K562 (cell line): ENCODE measurements around the gene SLC13A3. TPM values are rescaled to one million over a fixed set of nuclear protein-coding genes. Genes with fewer than 3 reads are reported as not detected.

Experiments
- ATF1 ChIP-seq, 2 experiments: fragments of 450-650 bp in 1 of 2; IDR thresholded peaks; 2 replicates each; pipeline ENCODE4 v1.6.1; 2016; ENCODE audit warnings: missing compliant biosample characterization in 1 of 2, missing genetic modification characterization in 1 of 2
- CBFA2T2 ChIP-seq: fragments of 450-650 bp; conservative IDR thresholded peaks from 2 replicates; pipeline ENCODE4 v1.6.1; 2017; ENCODE audit warnings: mild to moderate bottlenecking
- DIDO1 ChIP-seq: fragments of 450-650 bp; IDR thresholded peaks from 2 replicates; pipeline ENCODE4 v1.6.1; 2016; ENCODE audit warnings: low read depth, missing biosample characterization, missing genetic modification characterization
- FUS ChIP-seq: fragments of 200-400 bp; formaldehyde crosslinking; optimal IDR thresholded peaks from 2 replicates; pipeline ENCODE3; 2017; ENCODE audit warnings: low read depth, low read length
- HMG20B ChIP-seq: fragments of 250-450 bp; sonication (Bioruptor Pico); IDR thresholded peaks from 2 replicates; pipeline ENCODE4 v1.5.0; 2021; ENCODE audit warnings: mild to moderate bottlenecking
- KLF10 ChIP-seq: fragments of 250-450 bp; sonication (Bioruptor Pico); IDR thresholded peaks from 2 replicates; pipeline ENCODE4 v1.6.1; 2021; ENCODE audit warnings: matching md5 sums
- MAFF ChIP-seq: IDR thresholded peaks from 2 replicates; pipeline ENCODE4 v1.6.1; 2012; ENCODE audit warnings: low read length, improper control_type of control experiment
- NFYB ChIP-seq: IDR thresholded peaks from 2 replicates; pipeline ENCODE4 v1.6.1; 2011; ENCODE audit warnings: mild to moderate bottlenecking, moderate library complexity; ENCODE audit not compliant: insufficient read length; ENCODE audit errors: extremely low read depth
- RREB1 ChIP-seq: fragments of 250-450 bp; sonication (Bioruptor Pico); IDR thresholded peaks from 2 replicates; pipeline ENCODE4 v1.4.0; 2020
- TCF3 ChIP-seq: sonication (generic); formaldehyde crosslinking; IDR thresholded peaks from 2 replicates; pipeline ENCODE4 v1.4.0; 2020; ENCODE audit warnings: mild to moderate bottlenecking, missing genetic modification reagents
- ZC3H8 ChIP-seq: fragments of 450-650 bp; IDR thresholded peaks from 2 replicates; pipeline ENCODE4 v1.6.1; 2017
- ZFP1 ChIP-seq: fragments of 450-650 bp; formaldehyde crosslinking; IDR thresholded peaks from 2 replicates; pipeline ENCODE4 v1.4.0; 2020; ENCODE audit warnings: mild to moderate bottlenecking, mixed read lengths
- ZNF146 ChIP-seq: IDR thresholded peaks from one replicate; pipeline ENCODE4 v1.6.1; 2018; ENCODE audit warnings: missing compliant biosample characterization; ENCODE audit not compliant: unreplicated experiment
- ZNF398 ChIP-seq: fragments of 250-450 bp; sonication (Bioruptor Pico); IDR thresholded peaks from 2 replicates; pipeline ENCODE4 v1.8.0; 2021; ENCODE audit warnings: moderate library complexity, mild to moderate bottlenecking, inconsistent platforms
- ZNF668 ChIP-seq: fragments of 250-450 bp; sonication (Bioruptor Pico); IDR thresholded peaks from 2 replicates; pipeline ENCODE4 v1.8.0; 2022; ENCODE audit warnings: mild to moderate bottlenecking, inconsistent platforms
- polyA plus RNA-seq, 8 experiments: library from polyadenylated mRNA; depleted of rRNA in 4 of 8; stranded (reverse) in 5 of 8; unstranded in 3 of 8; fragments of >200 nt; fragmentation: Nextera tagmentation in 2 of 8; fragmentation: Illumina TruSeq in 1 of 8; extraction: Ambion mirVana in 2 of 8; extraction: Trizol in 1 of 8; gene quantifications; 2 replicates each; pipeline versions ENCODE4 v1.2.1 to v1.2.3, GENCODE V29; 2011 to 2014; ENCODE audit warnings: inconsistent platforms in 1 of 8, missing spikeins in 1 of 8
- total RNA-seq, 7 experiments: library from RNA; depleted of rRNA in 6 of 7; stranded (reverse); fragments of >200 nt in 6 of 7; fragmentation: Illumina TruSeq in 2 of 7; extraction: Trizol in 2 of 7; gene quantifications; 2 replicates each; pipeline versions ENCODE4 v1.2.1 to v1.2.3, GENCODE V29; 2011 to 2021; ENCODE audit warnings: low replicate concordance in 1 of 7
- TF ChIP-seq, protein P1 (sequence below): fragments of 450-650 bp; IDR thresholded peaks from 2 replicates; pipeline ENCODE4 v1.6.1; 2016
- TF ChIP-seq, protein P2 (sequence below): fragments of 450-650 bp; IDR thresholded peaks from 2 replicates; pipeline ENCODE4 v1.6.1; 2018; ENCODE audit not compliant: partially characterized antibody

Gene SLC13A3
- total and polyA plus RNA-seq, 9 of the 15 experiments (the other 6 are each of a cell fraction or from before 2014, with no cell fraction given) = 5.5 to 16.4 (median 8.5) TPM

- TF ChIP-seq ATF1 (CRISPR knock-in tag; IDR thresholded peaks at IDR 0.05) (no peak), ATF1 (tag; IDR thresholded peaks at IDR 0.05) (no peak), ZNF146 (CRISPR knock-in tag) (no peak), ZC3H8 (no peak), ZNF668 (CRISPR knock-in tag) (peak; percentile 89; the same call in 1 of the 2 replicates), NFYB (no peak), HMG20B (CRISPR knock-in tag) (no peak), FUS (no peak), RREB1 (no peak), CBFA2T2 (no peak), ZFP1 (no peak), MAFF (no peak), DIDO1 (tag) (no peak), KLF10 (CRISPR knock-in tag) (no peak), TCF3 (CRISPR knock-in tag) (peak; percentile 12; the same call in 1 of the 2 replicates), ZNF398 (CRISPR knock-in tag) (peak; percentile 44; the same call in 1 of the 2 replicates)
- TF ChIP-seq, protein P1, sequence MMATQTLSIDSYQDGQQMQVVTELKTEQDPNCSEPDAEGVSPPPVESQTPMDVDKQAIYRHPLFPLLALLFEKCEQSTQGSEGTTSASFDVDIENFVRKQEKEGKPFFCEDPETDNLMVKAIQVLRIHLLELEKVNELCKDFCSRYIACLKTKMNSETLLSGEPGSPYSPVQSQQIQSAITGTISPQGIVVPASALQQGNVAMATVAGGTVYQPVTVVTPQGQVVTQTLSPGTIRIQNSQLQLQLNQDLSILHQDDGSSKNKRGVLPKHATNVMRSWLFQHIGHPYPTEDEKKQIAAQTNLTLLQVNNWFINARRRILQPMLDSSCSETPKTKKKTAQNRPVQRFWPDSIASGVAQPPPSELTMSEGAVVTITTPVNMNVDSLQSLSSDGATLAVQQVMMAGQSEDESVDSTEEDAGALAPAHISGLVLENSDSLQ = peak; percentile 76
- TF ChIP-seq, protein P2, sequence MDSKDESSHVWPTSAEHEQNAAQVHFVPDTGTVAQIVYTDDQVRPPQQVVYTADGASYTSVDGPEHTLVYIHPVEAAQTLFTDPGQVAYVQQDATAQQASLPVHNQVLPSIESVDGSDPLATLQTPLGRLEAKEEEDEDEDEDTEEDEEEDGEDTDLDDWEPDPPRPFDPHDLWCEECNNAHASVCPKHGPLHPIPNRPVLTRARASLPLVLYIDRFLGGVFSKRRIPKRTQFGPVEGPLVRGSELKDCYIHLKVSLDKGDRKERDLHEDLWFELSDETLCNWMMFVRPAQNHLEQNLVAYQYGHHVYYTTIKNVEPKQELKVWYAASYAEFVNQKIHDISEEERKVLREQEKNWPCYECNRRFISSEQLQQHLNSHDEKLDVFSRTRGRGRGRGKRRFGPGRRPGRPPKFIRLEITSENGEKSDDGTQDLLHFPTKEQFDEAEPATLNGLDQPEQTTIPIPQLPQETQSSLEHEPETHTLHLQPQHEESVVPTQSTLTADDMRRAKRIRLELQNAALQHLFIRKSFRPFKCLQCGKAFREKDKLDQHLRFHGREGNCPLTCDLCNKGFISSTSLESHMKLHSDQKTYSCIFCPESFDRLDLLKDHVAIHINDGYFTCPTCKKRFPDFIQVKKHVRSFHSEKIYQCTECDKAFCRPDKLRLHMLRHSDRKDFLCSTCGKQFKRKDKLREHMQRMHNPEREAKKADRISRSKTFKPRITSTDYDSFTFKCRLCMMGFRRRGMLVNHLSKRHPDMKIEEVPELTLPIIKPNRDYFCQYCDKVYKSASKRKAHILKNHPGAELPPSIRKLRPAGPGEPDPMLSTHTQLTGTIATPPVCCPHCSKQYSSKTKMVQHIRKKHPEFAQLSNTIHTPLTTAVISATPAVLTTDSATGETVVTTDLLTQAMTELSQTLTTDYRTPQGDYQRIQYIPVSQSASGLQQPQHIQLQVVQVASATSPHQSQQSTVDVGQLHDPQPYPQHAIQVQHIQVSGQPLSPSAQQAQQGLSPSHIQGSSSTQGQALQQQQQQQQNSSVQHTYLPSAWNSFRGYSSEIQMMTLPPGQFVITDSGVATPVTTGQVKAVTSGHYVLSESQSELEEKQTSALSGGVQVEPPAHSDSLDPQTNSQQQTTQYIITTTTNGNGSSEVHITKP = no peak
- TF ChIP-seq, all 486 proteins: peak for 34
Observed at GRCh38 chr20:46635514-46636136, 15.6 kb downstream of the SLC13A3 start (continued).
